ENCODE results near the gene DGKB.
A peak's percentile ranks its signal among the peaks of the same experiment; 100 is the strongest.
"Not testable (repeated sequence)": the region's sequence is repeated elsewhere in the genome, so short reads cannot be mapped to it uniquely, and the experiment has no call there.

Gene DGKB

DNA sequence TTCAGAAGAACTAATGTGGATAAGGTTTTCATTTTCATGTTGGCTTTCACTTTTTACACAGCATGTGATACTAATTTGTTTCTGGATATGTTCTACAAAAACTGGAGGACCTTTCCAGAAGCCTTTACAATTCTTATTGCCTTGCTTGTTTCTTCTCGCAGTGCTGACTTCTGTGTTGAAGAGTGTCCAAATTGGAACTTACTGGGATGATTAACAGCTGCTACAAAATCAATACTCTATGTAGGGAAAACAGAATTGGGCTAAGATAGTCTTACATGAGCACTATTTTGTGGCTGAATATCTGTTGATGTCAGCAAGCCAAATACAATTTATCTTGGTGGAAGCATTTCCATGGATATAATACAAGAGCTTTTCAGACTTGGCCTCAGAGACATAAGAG, 351.2 kb downstream of the DGKB start:
- DNase-seq = no peak

DNA sequence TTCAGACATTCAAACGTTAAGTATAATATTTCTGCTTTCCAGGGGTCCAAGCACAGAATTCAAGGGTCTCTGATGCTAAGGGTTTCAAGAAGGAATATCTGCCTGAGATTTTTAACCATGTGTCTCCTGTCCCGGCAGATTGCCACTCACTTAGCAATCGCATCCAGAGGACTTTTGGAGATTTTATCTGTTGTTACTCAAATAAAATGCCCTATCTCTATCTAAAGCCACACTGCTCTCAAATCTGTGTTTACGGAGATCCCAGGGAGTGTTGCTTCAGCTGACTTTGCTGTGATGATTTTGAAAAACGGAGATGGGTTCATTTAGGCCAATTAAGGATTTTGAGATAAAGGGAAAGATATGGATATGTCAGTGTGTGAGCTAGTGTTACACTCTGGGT, 359.9 kb downstream of the DGKB start:
- DNase-seq = no peak

DNA sequence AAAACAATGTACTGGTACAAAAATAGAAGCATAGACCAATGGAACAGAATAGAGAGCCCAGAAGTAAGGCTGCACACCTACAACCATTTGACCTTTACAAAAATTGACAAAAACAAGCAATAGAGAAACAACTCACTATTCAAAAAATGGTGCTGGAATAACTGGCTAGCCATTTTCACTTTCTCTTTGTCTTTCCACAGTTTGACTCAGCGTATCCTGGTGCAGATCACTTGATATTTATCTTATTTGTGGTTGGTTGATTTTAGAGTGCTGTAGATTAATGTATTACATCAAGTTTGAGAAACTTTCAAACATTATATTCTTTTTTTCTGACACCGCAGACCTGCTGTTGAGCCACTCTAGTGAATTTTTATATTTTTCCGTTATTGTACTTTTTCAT, 381.4 kb downstream of the DGKB start:
- peak; percentile 35 for DNase-seq

DNA sequence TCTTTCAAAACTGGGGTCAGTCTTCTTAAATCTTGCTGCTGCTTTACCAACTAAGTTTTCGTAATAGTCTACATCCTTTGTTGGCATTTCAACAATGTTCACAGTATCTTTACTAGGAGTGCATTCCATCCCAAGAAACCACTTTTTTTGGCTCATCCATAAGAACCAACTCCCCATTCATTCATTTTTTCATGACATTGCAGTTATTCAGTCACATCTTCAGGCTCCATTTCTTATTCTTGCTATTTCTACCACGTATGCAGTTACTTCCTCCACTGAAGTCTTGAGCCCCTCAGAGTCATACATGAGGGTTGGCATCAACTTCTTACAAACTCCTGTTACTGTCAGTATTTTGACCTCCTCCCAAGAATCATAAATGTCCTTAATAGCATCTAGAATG, 392.3 kb downstream of the DGKB start:
- no peak for DNase-seq

DNA sequence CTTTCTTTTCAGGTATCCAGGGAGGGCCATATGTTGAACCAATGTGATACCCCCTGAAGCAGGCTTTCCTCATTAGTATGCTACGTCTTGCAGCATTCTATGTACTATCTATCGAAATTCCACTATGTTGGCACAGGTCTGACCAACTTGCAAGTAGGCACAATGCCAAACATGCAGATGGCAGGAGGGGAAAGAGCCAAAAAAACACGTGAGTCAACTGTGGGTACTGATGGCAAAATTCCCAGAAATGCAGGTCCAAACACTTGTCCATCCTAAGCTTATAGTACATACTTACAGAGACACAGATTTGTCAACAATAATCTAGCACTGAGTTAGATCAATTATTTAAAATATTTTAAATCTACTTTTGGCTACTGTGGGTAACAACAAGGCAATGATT, 394.9 kb downstream of the DGKB start:
- peak; percentile 34 for DNase-seq

DNA sequence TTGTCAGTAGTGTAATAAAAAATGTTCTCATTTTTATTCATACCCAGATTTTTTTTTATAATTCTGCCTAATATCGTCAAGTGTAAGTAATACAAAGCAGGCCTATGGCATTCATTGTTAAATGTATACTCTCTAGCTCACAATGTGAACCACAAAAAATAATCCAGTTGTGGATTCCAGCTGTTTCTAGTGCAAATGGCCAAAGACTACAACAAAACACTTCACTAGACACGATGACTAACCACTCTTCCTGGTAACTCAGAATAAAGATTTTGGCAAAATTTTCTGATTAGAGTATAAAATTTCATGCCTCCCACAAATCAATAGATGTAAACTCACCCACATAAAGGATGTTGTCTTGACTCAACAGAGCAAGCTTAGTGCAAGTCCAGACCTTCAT, 396.6 kb downstream of the DGKB start:
- no peak for DNase-seq

DNA sequence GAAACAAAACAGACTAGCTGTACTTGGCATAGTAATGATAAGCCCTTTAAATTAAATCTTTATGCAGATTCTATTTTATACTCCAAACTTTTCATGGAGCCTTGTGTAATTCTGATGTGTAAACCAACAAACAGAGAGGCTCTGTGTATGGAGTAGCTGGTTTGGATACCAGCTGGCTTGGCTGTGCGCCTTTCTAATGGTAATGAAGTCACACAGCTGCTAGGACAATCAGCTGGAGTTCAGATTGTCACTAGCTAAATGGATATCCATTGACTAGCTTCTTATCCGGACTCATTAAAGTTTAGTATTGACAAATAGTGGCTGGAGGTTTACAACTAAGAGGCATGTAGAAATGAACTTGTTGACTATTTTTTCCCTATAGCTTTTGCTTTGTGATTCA, 398.4 kb downstream of the DGKB start:
- DNase-seq = no peak

DNA sequence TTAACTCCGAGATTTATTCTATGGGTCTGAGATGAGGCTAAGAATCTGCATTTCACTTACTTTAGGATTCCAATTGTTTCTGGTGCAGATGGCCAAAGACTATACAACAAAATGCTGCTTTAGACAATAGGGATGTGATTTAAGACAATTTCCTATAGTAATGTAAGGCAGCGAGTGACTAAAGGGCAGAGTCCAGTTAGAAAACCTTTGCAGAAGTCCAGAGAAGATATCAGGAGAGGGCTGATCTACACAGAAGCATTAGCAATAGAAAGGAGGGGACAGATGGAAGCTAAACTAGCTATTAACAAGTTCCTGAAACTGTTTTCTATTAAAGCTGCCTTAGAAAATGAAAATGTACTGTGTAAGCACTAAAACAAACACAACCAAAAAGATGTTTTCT, 398.9 kb downstream of the DGKB start:
- DNase-seq = no peak

DNA sequence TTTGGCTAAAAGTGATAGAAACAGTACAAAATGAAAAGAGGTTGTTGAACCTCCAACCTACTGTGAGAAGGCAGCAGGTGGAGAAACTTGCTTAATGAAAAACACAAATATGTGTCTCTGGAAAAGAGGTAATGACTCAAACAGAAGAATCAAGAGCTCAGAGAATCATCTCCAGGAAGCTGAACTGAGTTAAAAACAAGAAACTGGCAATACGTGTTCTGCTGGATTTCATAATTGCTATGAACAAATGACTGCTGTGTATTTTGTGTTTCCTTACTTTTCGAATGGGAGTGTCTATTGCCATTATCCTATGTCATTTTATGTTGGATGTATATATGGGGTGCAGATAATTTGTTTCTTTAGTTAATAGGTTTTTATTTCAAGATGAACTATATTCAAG, 401.1 kb downstream of the DGKB start:
- no peak for DNase-seq

DNA sequence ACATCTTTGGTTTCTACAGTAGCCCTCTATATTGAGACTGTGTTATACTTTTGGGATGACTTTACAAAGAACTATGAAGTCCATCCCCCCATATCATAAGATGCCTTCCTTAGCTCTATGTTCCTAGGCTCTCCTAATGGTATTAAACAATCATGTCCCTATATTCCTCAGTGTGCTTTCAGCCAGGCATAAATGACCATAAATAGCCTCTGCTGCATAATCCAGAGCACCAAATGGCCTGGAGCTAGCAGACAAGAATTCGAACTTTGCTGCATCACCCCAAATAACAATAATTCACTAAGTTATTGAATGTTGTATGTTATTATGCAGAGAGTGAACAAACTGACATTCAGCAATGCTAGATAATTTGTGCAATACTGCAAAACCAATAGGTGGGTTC, 405.2 kb downstream of the DGKB start:
- no peak for DNase-seq

DNA sequence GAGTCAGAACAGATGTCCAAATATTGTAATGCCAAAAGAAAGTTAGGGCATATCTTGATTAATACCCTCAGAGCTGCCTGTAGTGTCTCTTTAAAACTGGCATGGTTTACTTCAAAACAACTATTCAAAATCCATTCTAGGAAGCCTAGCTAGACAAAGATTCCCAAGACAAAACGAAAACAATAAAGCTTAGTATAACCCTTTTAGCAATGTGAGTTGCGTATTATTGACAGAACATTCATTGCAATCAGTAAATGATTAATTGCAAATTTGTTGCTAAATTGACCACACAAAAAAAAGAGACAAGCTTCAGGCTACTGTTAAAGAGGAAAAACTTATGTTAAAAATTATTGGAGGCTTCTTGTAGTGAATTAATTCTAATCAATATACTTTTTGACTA, 406.9 kb downstream of the DGKB start:
- DNase-seq = no peak

DNA sequence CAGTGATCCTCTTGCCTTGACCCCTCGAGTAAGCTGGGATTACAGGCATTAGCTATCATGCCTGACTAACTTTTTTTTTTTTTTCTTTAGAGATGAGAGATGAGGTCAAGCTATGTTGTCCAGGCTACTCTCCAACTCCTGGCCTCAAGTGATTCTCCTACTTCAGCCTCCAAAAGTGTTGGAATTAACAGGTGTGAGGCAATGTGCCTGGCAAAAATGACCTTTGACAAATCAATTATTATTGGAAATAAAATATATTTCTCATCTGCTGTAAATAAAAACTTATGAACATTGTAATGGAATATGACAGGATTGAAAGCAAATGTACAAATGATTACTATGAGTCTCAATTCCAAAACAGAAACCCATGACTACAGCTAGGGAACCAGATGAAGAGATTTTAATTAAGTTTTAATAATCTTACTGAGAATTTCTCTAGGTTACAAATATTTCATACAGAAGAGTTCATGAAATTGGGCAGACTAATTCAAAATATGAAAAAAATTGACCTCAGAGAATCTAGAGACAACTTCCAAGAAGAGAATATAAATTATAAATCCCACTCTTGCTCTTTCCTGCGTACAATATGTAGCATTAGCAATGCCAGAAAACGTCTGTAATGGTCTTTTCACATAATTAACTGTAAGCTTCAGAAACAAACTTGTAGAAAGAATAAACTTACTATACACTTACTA, 414.7 kb downstream of the DGKB start:
- no peak for DNase-seq

DNA sequence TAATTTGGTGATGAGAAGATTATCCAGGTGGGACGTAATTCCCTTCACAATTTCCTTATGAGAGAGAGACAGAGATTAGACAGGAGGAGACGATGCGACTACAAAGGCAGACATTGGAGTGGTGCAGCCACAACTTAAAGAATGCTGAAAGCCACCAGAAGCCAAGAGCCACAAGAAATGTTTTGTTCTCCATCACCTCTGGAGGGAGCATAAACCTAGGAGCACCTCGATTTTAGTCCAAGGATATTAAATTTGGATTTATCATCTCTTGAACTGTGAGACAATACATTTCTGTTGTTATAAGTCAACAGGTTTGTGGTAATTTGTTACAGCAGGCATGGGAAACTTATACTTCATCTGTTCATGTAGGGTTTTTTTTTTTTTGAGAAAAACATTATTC, 418.9 kb downstream of the DGKB start:
- no peak for DNase-seq

DNA sequence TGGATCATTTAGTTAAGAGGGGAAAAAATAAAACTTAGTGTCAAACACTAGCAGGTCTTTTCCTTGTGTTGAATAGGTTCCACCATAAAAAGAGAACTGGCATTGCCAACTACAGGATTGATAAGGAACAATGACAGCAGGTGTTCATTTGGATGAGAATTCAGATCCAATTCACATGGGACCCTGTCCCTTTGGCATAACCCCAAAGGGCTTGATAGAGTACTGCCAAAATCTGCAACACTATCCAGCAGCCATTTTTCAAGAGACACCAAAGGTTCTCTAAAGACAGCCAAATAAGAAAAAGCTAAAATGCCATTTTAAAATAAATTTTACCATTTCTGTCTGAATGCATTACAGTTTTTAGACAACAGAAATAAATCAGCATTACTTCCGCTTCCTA, 422.3 kb downstream of the DGKB start:
- no peak for DNase-seq

DNA sequence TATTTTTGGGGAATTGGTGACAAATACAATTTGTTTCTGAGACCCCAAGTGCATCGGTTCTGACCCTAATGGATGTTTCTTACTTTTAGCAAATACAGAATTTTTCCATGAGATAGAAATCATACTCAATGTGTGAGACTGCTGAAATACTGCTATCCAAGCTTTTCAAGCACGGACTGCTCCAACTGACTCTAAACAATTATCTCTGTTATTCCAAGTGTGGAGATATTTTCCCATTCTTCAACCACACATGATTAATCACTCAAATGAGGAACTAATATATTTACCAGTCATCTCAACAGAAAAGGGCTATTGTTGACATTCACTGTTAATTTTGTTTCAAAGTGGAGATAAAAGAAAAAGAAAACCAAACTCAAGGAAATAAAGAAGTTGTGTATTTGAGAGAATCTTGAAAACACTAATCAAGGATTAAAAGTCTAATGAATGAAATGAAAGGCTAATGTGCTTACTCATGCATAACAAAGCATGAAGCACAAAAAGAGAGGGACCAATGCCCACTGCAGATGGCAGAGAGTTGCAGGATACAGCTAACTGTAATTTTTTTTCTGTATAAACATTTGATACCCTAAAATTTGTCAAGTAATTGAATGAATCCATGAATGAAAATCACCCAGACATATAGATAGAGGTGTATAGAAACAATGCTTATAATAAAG, 423.6 kb downstream of the DGKB start:
- no peak for DNase-seq

DNA sequence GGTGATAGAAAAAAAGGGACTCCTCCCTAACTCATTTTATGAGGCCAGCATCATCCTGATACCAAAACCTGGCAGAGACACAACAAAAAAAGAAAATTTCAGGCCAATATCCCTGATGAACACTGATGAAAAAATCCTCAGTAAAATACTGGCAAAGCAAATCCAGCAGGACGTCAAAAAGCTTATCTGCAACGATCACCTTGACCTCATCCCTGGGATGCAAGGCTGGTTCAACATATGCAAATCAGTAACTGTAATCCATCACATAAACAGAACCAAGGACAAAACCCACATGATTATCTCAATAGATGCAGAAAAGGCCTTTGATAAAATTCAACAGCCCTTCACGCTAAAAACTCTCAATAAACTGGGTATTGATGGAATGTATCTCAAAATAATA, 440.8 kb downstream of the DGKB start:
- not testable (repeated sequence) for DNase-seq

DNA sequence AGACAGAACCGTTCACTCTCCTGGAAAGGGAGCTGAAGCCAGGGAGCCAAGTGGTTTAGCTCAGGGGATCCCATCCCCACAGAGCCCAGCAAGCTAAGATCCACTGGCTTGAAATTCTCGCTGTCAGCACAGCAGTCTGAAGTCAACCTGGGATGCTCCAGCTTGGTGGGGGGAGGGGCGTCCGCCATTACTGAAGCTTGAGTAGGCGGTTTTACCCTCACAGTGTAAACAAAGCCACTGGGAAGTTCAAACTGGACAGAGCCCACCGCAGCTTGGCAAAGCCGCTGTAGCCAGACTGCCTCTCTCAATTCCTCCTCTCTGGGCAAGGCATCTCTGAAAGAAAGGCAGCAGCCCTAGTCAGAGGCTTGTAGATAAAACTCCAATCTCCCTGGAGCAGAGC, 443.7 kb downstream of the DGKB start:
- not testable (repeated sequence) for DNase-seq

DNA sequence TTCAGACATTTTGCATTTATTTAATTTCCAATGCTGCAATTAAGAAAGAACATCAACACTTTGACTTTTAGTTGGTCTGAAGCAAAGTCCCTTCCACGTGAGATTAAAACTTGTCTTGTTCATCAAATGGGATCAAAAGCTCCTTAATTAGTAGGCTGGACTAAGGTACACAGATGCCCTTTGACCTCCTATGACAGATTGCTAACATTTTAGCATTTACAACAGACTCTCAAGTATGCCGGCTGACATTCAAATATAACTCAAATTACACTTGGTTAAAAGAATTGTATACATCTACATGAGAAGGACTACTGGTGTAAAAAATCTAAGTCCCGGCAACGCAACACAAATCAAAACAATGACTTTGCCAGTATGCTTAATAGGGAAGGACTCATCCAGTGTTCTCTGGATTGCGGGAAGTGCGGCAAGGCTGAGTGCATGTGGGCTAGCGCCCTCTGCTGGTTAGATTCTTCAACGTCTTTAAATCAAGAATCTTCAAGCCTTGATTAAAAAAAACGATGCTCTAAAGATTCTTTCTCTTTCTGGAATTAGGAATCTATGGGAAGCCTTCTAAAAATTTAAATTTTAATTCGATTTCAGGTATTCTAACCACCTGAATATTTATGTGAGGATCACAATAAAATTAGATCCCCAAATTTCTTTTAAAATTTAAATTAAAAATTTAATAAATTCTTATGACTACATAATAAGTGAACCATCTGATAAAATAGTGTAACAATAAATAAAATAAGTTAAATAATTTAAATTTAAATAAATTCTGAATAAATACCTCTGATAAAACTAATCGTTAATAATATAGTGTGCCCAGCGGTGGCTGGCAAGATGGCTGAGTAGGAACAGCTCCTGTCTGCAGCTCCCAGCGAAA, 444.7 kb downstream of the DGKB start:
- peak; percentile 76 for DNase-seq

DNA sequence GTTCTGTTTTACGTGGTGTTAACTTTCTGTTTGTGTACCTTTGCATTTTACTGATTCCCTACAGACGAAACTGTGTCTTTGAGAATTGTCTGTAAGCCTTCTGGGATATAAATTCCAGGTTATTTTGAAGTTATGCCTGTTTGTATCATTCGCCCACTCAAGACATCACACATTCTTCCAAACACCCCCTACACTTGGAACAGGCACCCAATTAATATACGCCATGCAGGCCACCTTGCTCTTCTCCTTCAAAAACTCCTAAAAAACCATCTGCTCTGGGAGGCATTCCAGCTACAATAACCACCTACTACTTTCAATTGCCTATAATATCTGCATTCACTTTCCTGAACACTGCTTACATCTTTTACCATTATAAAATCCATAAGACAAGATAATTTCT, 453.3 kb downstream of the DGKB start:
- DNase-seq = no peak

DNA sequence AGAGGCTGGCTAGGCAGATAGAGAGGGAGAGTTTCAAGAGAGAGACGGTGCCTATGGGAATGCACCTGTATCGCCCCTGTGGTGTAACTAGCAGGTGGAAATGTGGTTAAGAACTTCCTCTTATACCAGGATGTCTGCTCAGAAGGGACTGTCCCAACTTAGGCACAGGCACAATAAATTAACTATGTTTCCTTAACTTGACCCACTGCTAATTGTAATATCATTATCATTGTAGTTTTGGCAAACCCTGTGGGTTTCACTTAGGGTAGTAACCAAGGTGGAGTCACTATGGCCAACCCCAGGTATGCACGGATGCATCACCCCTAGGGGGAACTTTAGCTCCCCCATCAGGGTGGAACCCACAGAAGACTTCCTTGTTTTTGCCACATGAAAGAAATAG, 455.7 kb downstream of the DGKB start:
- DNase-seq = no peak

DNA sequence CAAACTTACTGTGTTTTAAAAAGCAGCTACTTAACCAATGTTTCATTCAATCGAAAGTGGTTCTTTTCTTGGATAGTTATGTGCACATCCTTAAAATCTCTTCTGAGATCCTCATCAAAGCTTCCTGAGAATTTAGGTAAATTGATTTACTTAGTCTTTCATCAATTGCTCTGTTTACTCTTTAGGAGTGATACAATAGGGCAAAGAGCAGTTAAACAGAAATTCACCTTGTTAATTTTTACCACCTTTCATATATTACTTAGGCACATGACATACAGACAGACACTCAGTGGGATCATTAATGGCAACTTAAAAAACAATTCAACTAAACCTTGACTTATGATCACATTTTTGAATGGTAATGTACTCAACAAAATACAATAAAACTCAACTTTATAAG, 456.3 kb downstream of the DGKB start:
- DNase-seq = no peak

DNA sequence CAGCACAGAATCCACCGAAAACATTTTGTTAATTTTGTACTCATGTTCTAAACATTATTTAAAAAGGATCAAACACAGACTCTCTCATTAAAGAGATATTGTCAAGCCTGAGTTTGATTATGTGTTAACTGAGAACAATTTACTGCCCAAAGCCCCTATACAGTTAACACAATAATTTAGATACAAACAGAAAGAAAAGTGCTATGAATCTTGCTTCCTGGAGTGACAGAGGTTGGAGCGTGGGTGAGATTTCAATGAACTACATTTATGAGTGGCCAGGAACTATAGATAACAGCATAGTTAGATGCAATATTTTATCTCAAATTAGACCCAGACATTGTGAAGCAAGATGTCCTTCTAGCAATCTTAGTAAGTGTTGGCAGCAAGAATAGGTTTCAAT, 464.2 kb downstream of the DGKB start:
- DNase-seq = no peak

DNA sequence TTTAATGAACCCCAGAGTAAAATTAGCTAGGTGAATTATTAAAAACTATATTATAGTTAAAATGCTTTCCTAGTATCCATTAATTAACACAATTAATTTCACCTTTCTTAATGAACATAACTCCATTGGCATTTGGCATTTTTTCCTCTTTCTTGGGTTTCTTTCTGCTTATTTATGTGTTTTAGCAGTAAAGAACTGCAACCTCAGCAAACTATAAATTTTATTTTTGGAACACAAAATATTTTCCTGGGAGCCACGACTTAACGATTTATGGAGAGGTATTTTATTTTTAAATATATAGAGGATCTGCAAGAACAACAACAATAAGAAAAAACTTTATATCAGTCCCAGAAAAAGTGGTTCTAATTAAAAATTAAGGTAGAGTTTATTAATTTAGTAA, 465.7 kb downstream of the DGKB start:
- DNase-seq = no peak

DNA sequence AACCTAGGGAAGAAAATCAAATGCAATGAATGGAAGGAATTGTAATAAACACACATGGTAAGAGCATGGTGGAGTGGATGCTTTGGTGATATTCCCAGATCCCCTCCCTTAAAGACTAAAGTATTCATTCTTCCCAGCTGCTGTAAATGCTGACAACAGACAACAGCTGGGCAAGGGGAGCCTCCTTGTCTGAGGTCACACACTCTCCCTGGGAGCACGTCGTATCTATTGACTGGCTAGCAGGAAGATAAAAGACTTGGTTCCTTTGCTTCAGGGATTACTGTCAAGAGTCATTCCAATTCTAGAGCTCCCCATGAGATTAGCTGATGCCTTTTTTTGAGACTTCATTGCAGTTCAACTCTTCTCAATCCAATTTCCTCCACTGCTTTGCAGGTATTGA, 469.6 kb downstream of the DGKB start:
- no peak for DNase-seq

Data from HCEC 1CT (cell line).